OCI-LY3 (cell line): Measurements from ENCODE around the gene THEMIS2.

Experiments used
- H2AFZ ChIP-seq: fragments of 200-600, 300-600 bp; shearing (Covaris generic); 2 replicates; pipeline ENCODE4 v1.6.0; 2014; ENCODE audit warnings: antibody characterized with exemption, low read depth, low read length
- H3K27ac ChIP-seq: fragments of 200-600, 300-600 bp; sonication (generic); 2 replicates; pipeline ENCODE4 v1.5.1; 2014; ENCODE audit warnings: mild to moderate bottlenecking, low read length, moderate library complexity, mixed read lengths
- H3K27me3 ChIP-seq: fragments of 200-600, 300-600 bp; sonication (generic); 2 replicates; pipeline ENCODE4 v1.6.1; 2014; ENCODE audit warnings: low read depth, low read length, mixed read lengths
- H3K36me3 ChIP-seq: fragments of 200-600, 300-600 bp; sonication (generic); replicated peaks from 2 replicates; pipeline ENCODE3; 2014; ENCODE audit warnings: low read depth, low read length, mixed read lengths
- H3K4me1 ChIP-seq: fragments of 300-600, 200-600 bp; sonication (generic); 2 replicates; pipeline ENCODE4 v1.6.1; 2014; ENCODE audit warnings: low read length, mixed read lengths
- H3K4me2 ChIP-seq: fragments of 200-600, 300-600 bp; sonication (generic); 2 replicates; pipeline ENCODE4 v1.6.1; 2014; ENCODE audit warnings: low read length, mixed read lengths
- H3K4me3 ChIP-seq: fragments of 300-600, 200-600 bp; sonication (generic); 2 replicates; pipeline ENCODE4 v1.5.1; 2014; ENCODE audit warnings: antibody characterized with exemption, mild to moderate bottlenecking, low read length, moderate library complexity
- H3K79me2 ChIP-seq: fragments of 300-600, 200-600 bp; shearing (Covaris generic); 2 replicates; pipeline ENCODE4 v1.6.1; 2014; ENCODE audit warnings: mild to moderate bottlenecking, low read length, mixed read lengths
- H3K9ac ChIP-seq: fragments of 300-600, 200-600 bp; shearing (Covaris generic); 2 replicates; pipeline ENCODE4 v1.6.0; 2014; ENCODE audit warnings: mild to moderate bottlenecking, low read length, moderate library complexity
- H3K9me3 ChIP-seq: fragments of 200-600, 300-600 bp; shearing (Covaris generic); 2 replicates; pipeline ENCODE4 v1.6.1; 2014; ENCODE audit warnings: low read length, mixed read lengths; ENCODE audit not compliant: insufficient read depth
- H4K20me1 ChIP-seq: fragments of 200-600, 300-600 bp; sonication (generic); 2 replicates; pipeline ENCODE4 v1.6.1; 2016; ENCODE audit warnings: low read length, mixed read lengths; ENCODE audit not compliant: insufficient read depth
- EZH2phosphoT487 ChIP-seq: fragments of 200-600 bp; shearing (Covaris generic); IDR thresholded peaks from 2 replicates; pipeline ENCODE4 v1.6.1; 2018; ENCODE audit warnings: antibody characterized with exemption, mixed run types, low read depth
- TF ChIP-seq, protein P1 (sequence below): fragments of 200-600, 300-600 bp; sonication (generic); IDR thresholded peaks from 2 replicates; pipeline ENCODE4 v1.5.1; 2014; ENCODE audit warnings: antibody characterized with exemption, low read length, low read depth

THEMIS2 gene

DNA sequence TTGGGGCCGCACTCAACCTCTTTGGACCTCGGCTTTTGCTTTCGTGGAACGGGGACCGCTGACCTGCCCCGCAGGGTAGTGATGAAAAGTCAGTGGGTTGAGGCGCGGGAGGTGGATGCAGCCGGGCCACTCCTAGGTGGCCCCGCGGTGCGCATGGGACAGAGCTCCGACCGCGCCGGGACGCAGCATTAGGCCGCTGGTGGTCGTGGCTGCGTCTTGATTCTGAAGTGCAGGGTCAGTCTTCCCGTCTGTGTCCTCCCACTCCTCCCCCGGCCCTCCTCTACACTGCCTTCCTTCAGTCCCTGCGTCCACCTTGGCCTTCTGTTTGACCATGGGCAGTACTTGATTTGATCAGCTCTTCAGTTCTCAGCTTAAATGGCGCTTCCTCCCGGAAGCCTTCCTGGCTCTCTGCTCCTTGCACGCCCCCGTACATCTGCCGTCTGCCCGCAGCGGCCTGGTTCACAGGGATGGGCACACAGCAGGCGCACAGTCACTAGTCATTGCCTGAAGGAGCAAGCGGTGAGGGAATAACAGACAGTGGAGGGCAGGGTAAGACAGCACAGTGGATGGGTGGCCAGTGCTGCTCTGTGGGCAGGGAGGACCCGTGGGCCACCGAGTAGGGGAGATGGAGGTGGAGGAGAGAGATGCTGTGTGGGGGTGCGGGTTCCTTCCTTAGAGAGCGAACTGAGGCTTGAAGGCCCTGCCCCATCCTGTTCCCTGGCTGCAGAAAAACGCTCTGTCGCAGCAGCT is 633 bp downstream of the THEMIS2 start:
- Histone ChIP-seq H3K4me3 (peak overlapping the region; percentile 84), H3K4me1 (peaks cover 26% of the 10 kb centered on the region), H3K79me2 (no peaks in the 10 kb centered on the region), H4K20me1 (no peaks in the 10 kb centered on the region), H3K9me3 (no peaks in the 10 kb centered on the region), H3K36me3 (no peaks in the 10 kb centered on the region), H3K9ac (peak overlapping the region; percentile 45; the same call in 1 of the 2 replicates), H3K27me3 (peaks cover 5% of the 10 kb centered on the region; the same call in 1 of the 2 replicates), H3K27ac (no peak overlapping the region), H2AFZ (peak overlapping the region; percentile 59), H3K4me2 (peak overlapping the region; percentile 86)
- TF ChIP-seq EZH2phosphoT487 = no peak
- TF ChIP-seq, protein P1, sequence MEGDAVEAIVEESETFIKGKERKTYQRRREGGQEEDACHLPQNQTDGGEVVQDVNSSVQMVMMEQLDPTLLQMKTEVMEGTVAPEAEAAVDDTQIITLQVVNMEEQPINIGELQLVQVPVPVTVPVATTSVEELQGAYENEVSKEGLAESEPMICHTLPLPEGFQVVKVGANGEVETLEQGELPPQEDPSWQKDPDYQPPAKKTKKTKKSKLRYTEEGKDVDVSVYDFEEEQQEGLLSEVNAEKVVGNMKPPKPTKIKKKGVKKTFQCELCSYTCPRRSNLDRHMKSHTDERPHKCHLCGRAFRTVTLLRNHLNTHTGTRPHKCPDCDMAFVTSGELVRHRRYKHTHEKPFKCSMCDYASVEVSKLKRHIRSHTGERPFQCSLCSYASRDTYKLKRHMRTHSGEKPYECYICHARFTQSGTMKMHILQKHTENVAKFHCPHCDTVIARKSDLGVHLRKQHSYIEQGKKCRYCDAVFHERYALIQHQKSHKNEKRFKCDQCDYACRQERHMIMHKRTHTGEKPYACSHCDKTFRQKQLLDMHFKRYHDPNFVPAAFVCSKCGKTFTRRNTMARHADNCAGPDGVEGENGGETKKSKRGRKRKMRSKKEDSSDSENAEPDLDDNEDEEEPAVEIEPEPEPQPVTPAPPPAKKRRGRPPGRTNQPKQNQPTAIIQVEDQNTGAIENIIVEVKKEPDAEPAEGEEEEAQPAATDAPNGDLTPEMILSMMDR = no peak

DNA sequence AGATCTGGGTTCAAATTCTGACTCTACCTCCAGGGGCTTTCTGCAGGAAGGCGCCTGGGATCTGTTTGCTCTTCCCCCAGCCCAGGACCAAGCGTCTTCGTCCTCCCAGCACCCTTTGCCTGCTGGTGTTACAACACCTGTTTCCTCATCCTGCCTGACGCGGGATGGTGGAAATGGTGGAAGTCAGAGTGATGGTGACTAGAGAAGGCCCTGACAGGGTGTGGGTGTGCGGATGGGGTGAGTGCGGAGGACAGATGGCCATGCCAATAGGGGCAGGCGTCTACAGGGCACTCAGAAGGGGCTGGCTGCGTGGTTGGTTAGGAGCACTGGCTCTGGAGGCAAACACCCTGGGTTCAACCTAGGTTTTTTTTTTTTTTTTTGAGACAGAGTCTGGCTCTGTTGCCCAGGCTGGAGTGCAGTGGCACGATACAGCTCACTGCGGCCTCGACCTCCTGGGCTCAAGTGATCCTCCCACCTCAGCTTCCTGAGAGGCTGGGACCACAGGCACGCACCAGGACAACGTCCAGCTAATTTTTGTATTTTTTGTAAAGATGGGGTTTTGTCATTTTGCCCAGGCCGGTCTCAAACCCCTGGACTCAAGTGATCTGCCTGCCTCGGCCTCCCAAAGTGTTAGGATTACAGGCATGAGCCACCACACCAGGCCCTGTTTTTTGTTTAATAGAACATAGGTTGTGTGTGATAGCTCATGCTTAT is 1.5 kb downstream of the THEMIS2 start:
- Histone ChIP-seq H3K36me3 (no peaks in the 10 kb centered on the region), H3K9me3 (no peaks in the 10 kb centered on the region), H3K27me3 (peaks cover 5% of the 10 kb centered on the region; the same call in 1 of the 2 replicates), H3K4me2 (no peak overlapping the region), H2AFZ (no peak overlapping the region), H3K79me2 (no peaks in the 10 kb centered on the region), H4K20me1 (no peaks in the 10 kb centered on the region), H3K27ac (no peak overlapping the region), H3K4me1 (peaks cover 22% of the 10 kb centered on the region), H3K4me3 (no peak overlapping the region), H3K9ac (no peak overlapping the region)
- TF ChIP-seq EZH2phosphoT487 = no peak
- TF ChIP-seq, protein P1 = no peak

DNA sequence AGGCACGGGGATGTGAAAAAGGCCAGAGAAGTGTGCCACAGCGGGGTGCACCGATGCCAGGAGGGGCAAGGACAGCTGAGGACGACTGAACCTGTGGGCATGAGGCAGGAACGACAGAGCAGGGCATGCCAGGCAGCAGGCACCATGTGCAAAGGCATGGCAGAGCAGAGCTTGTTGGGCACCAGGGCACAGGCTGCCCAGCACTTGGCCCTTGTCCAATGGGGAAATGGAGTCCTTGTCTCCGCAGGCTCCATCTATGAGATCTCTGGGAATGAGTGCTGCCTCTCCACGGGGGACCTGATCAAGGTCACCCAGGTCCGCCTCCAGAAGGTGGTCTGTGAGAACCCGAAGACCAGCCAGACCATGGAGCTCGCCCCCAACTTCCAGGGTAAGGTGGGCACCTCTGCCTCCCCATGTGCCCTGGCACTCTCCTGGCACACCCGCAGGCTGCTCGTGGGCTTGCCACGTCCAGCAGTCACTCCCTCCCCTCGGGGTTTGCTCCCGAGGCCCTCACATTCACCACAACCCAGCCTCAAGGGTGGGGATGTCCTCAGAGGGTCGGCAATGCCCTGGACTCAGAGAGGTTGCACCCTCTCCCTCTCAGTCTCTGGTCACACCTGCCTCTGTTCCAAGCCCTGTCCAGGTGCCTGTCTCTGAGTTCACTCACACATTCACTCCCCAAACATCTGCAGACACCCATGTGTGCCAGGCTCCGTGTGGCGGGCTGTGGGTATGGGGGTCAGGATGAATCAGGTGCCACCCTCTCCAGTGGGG is 4.2 kb downstream of the THEMIS2 start:
- Histone ChIP-seq H4K20me1 (no peaks in the 10 kb centered on the region), H3K9me3 (no peaks in the 10 kb centered on the region), H3K4me1 (peaks cover 8% of the 10 kb centered on the region), H3K4me2 (no peak overlapping the region), H2AFZ (no peak overlapping the region), H3K27me3 (peaks cover 5% of the 10 kb centered on the region; the same call in 1 of the 2 replicates), H3K27ac (no peak overlapping the region), H3K9ac (no peak overlapping the region), H3K4me3 (no peak overlapping the region), H3K79me2 (no peaks in the 10 kb centered on the region), H3K36me3 (no peaks in the 10 kb centered on the region)
- TF ChIP-seq, protein P1 = no peak
- no peak for TF ChIP-seq EZH2phosphoT487

DNA sequence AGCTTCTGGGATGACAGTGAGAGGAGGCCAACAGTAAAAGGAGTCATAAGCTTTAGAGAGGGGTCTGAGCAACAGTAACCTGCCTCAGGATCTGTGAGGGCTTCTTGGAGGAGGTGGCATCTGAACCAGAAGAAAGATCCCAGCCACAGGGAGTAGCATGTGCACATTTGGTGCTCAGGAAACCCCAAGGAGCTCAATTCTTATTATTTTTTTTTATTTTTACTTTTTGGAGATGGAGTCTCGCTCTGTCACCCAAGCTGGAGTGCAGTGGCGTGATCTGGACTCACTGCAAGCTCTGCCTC is 4.7 kb downstream of the THEMIS2 start:
- no peaks in the 10 kb centered on the region for H4K20me1 ChIP-seq
- TF ChIP-seq EZH2phosphoT487 = no peak
- TF ChIP-seq, protein P1 = no peak
- no peak overlapping the region for H3K9ac ChIP-seq
- no peaks in the 10 kb centered on the region for H3K79me2 ChIP-seq
- H2AFZ ChIP-seq = no peak overlapping the region
- no peak overlapping the region for H3K27ac ChIP-seq
- peaks cover 8% of the 10 kb centered on the region for H3K4me1 ChIP-seq
- no peak overlapping the region for H3K4me2 ChIP-seq
- no peak overlapping the region for H3K4me3 ChIP-seq
- H3K27me3 ChIP-seq = peaks cover 5% of the 10 kb centered on the region; the same call in 1 of the 2 replicates
- H3K9me3 ChIP-seq = no peaks in the 10 kb centered on the region
- no peaks in the 10 kb centered on the region for H3K36me3 ChIP-seq
